ENCODE measurements around the gene SESTD1. TPM values are rescaled to one million over a fixed set of nuclear protein-coding genes. Genes with fewer than 3 reads are reported as not detected.
A peak's percentile ranks its signal among the peaks of the same experiment; 100 is the strongest.

SESTD1 gene
- total RNA-seq, 1 experiment from 2014 or later: 208 TPM

DNA sequence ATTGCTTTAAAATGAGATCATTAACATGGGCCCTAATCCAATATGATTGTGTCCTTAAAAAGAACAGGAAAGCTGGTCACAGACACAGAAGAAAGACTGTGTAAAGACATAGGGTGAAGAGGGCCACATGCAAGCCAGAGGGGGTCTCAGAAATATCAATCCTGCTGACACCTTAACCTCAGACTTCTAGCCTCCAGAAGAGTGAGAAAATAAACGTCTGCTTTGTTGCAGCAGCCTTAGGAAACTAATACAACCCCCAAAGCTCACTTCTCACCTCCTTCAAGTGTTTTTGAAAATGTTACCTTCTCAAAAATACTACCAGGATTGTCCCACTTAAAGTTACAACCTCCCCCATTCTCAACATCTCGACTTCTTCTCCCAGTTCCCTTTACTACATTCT is 39.8 kb upstream of the SESTD1 start:
- Histone ChIP-seq H3K4me2 (no peak overlapping the region), H4K20me1 (ENCODE audit: insufficient read depth) (no peaks in the 10 kb centered on the region), H3K9me2 (ENCODE audit: insufficient read depth) (no peaks in the 10 kb centered on the region), H3K4me1 (replicated peaks; ENCODE audit: insufficient read depth) (no peaks in the 10 kb centered on the region), H3K36me3 (ENCODE audit: low read depth) (no peaks in the 10 kb centered on the region), H3K4me3 (no peak overlapping the region), H3K79me2 (ENCODE audit: low read depth) (no peaks in the 10 kb centered on the region), H3K27me3 (ENCODE audit: insufficient read depth, low read depth) (no peaks in the 10 kb centered on the region), H3K9me3 (ENCODE audit: insufficient read depth, low read depth) (0 out of 2 replicates have a peak, but pooled peaks cover 10% of the 10 kb centered on the region), H3F3A (ENCODE audit: insufficient read depth, low read depth) (no peaks in the 10 kb centered on the region), H2AFZ (peak overlapping the region; percentile 8; the same call in 1 of the 2 replicates), H3K27ac (no peak overlapping the region)
- POLR2A ChIA-PET (ENCODE audit: unreplicated experiment): no interaction called here
- no TSS peak for BruUV-seq (replicated peaks)
- no peak for DNase-seq
- no peak for TF ChIP-seq EZH2 (IDR thresholded peaks at IDR 0.05; ENCODE audit: low read depth)
- TF ChIP-seq, protein P1, sequence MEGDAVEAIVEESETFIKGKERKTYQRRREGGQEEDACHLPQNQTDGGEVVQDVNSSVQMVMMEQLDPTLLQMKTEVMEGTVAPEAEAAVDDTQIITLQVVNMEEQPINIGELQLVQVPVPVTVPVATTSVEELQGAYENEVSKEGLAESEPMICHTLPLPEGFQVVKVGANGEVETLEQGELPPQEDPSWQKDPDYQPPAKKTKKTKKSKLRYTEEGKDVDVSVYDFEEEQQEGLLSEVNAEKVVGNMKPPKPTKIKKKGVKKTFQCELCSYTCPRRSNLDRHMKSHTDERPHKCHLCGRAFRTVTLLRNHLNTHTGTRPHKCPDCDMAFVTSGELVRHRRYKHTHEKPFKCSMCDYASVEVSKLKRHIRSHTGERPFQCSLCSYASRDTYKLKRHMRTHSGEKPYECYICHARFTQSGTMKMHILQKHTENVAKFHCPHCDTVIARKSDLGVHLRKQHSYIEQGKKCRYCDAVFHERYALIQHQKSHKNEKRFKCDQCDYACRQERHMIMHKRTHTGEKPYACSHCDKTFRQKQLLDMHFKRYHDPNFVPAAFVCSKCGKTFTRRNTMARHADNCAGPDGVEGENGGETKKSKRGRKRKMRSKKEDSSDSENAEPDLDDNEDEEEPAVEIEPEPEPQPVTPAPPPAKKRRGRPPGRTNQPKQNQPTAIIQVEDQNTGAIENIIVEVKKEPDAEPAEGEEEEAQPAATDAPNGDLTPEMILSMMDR (conservative IDR thresholded peaks at IDR 0.05): no peak
- CTCF ChIA-PET: no interaction called here
- intact Hi-C loops (cut with micrococcal nuclease; ENCODE audit: unreplicated experiment): no loop called here

DNA sequence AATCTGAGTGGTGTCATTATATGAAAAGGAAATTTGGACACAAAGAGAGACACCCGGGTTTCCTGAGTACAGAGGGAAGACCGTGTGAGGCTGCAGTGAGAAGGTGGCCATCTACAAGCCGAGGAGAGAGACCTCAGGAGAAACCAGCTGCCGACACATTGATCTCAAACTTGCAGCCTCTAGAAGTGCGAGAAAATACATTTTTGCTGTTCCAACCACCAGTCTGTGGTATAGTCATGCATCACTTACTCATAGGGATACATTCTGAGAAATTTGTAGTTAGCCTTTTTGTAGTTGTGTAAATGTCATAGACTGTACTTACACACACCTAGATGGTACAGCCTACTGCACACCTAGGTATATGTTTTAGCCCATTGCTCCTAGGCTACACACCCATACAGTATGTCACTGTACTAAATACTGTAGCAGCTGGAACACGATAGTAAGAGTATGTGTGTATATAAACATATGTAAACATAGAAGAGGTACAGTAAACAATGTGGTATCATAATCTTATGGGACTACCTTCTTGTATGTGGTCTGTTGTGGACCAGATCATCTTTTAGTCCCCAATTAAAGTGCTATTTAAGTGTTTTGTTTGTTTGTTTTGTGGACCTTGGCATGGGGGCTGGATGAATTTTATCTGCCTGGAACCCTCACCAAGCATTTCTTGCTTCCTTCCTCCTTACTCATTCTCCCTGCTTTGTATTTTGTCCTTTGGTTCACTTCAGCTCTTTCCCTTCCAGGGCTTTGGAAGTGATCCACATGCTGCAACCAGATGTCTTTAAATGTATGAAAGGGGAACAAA is 38.3 kb upstream of the SESTD1 start:
- Histone ChIP-seq H3K4me3 (no peak overlapping the region), H3K9me3 (ENCODE audit: insufficient read depth, low read depth) (peaks cover 10% of the 10 kb centered on the region; the same call in 1 of the 2 replicates), H3K27ac (no peak overlapping the region), H3K27me3 (ENCODE audit: insufficient read depth, low read depth) (no peaks in the 10 kb centered on the region), H3F3A (ENCODE audit: insufficient read depth, low read depth) (no peaks in the 10 kb centered on the region), H3K4me1 (replicated peaks; ENCODE audit: insufficient read depth) (no peaks in the 10 kb centered on the region), H3K79me2 (ENCODE audit: low read depth) (no peaks in the 10 kb centered on the region), H2AFZ (peak overlapping the region; percentile 44; the same call in 1 of the 2 replicates), H3K4me2 (no peak overlapping the region), H3K36me3 (ENCODE audit: low read depth) (no peaks in the 10 kb centered on the region), H3K9me2 (ENCODE audit: insufficient read depth) (no peaks in the 10 kb centered on the region), H4K20me1 (ENCODE audit: insufficient read depth) (no peaks in the 10 kb centered on the region)
- BruUV-seq (replicated peaks): no TSS peak
- DNase-seq: no peak
- intact Hi-C loops (cut with micrococcal nuclease; ENCODE audit: unreplicated experiment): no loop called here
- CTCF ChIA-PET: no interaction called here
- TF ChIP-seq EZH2 (IDR thresholded peaks at IDR 0.05; ENCODE audit: low read depth): no peak
- TF ChIP-seq, protein P1 (conservative IDR thresholded peaks at IDR 0.05): no peak
- POLR2A ChIA-PET (ENCODE audit: unreplicated experiment): no interaction called here

DNA sequence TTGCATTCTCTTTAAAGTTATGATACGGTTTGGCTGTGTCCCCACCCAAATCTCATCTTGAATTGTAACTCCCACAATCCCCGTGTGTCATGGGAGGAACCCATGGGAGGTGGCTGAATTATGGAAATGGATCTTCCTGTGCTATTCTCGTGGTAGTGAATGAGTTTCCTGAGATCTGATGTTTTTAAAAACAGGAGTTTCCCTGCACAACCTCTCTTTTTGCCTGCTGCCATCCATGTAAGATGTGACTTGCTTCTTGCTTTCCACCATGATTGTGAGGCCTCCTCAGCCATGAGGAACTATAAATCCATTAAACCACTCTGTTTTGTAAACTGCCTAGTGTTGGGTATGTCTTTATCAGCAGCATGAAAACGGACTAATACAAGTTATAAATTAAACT is 37.5 kb upstream of the SESTD1 start:
- no peak overlapping the region for H3K27ac ChIP-seq
- no peaks in the 10 kb centered on the region for H3K4me1 ChIP-seq (replicated peaks; ENCODE audit: insufficient read depth)
- no peaks in the 10 kb centered on the region for H3K36me3 ChIP-seq (ENCODE audit: low read depth)
- no peaks in the 10 kb centered on the region for H4K20me1 ChIP-seq (ENCODE audit: insufficient read depth)
- no TSS peak for BruUV-seq (replicated peaks)
- no peak overlapping the region for H3K4me3 ChIP-seq
- H3K9me3 ChIP-seq (ENCODE audit: insufficient read depth, low read depth): peaks cover 10% of the 10 kb centered on the region; the same call in 1 of the 2 replicates
- intact Hi-C loops (cut with micrococcal nuclease; ENCODE audit: unreplicated experiment): no loop called here
- POLR2A ChIA-PET (ENCODE audit: unreplicated experiment): no interaction called here
- DNase-seq: no peak
- H3K4me2 ChIP-seq: no peak overlapping the region
- no peaks in the 10 kb centered on the region for H3F3A ChIP-seq (ENCODE audit: insufficient read depth, low read depth)
- H2AFZ ChIP-seq: peak overlapping the region; percentile 44; the same call in 1 of the 2 replicates
- CTCF ChIA-PET: no interaction called here
- TF ChIP-seq, protein P1 (conservative IDR thresholded peaks at IDR 0.05): no peak
- no peak for TF ChIP-seq EZH2 (IDR thresholded peaks at IDR 0.05; ENCODE audit: low read depth)
- H3K9me2 ChIP-seq (ENCODE audit: insufficient read depth): no peaks in the 10 kb centered on the region
- no peaks in the 10 kb centered on the region for H3K27me3 ChIP-seq (ENCODE audit: insufficient read depth, low read depth)
- H3K79me2 ChIP-seq (ENCODE audit: low read depth): no peaks in the 10 kb centered on the region
